Smooth muscle cell (in vitro differentiated cells): ENCODE data around the gene SULT1A1. TPM values are rescaled to one million over a fixed set of nuclear protein-coding genes. Genes with fewer than 3 reads are reported as not detected.

Experiments
- DNase-seq: peaks from one replicate; lab custom pipeline; 2025; ENCODE audit not compliant: unreplicated experiment; lab: John Stamatoyannopoulos, UW
- H2AFZ ChIP-seq: fragments of 200-600 bp; sonication (generic); 2 replicates; pipeline ENCODE4 v1.6.0; 2016; ENCODE audit warnings: antibody characterized with exemption, low read depth, mild to moderate bottlenecking
- H3F3A ChIP-seq: fragments of 200-600 bp; sonication (generic); 2 replicates; pipeline ENCODE4 v1.6.0; 2017; ENCODE audit warnings: antibody characterized with exemption, low read depth
- H3K27ac ChIP-seq: fragments of 200-600 bp; sonication (generic); 2 replicates; pipeline ENCODE4 v1.5.1; 2016; ENCODE audit warnings: low read depth, mild to moderate bottlenecking
- H3K27me3 ChIP-seq: fragments of 200-600 bp; sonication (generic); 2 replicates; pipeline ENCODE4 v1.6.1; 2016; ENCODE audit warnings: low read depth, mild to moderate bottlenecking
- H3K36me3 ChIP-seq: fragments of 200-600 bp; sonication (generic); 2 replicates; pipeline ENCODE4 v1.5.1; 2016; ENCODE audit warnings: low read depth
- H3K4me1 ChIP-seq: fragments of 200-600 bp; sonication (generic); 2 replicates; pipeline ENCODE4 v1.5.1; 2016; ENCODE audit warnings: low read depth
- H3K4me2 ChIP-seq: fragments of 200-600 bp; sonication (generic); 2 replicates; pipeline ENCODE4 v1.6.0; 2016; ENCODE audit warnings: mild to moderate bottlenecking
- H3K4me3 ChIP-seq: fragments of 200-600 bp; sonication (generic); 2 replicates; pipeline ENCODE4 v1.5.1; 2016; ENCODE audit warnings: mild to moderate bottlenecking
- H3K79me2 ChIP-seq: fragments of 200-600 bp; sonication (generic); 2 replicates; pipeline ENCODE4 v1.6.0; 2016; ENCODE audit warnings: low read depth, mild to moderate bottlenecking
- H3K9ac ChIP-seq: fragments of 200-600 bp; sonication (generic); 2 replicates; pipeline ENCODE4 v1.6.0; 2016; ENCODE audit warnings: low read depth
- H3K9me3 ChIP-seq: fragments of 200-600 bp; sonication (generic); replicated peaks from 2 replicates; pipeline ENCODE4 v1.5.1; 2016; ENCODE audit warnings: low read depth
- H4K20me1 ChIP-seq: fragments of 200-600 bp; sonication (generic); 2 replicates; pipeline ENCODE4 v1.6.0; 2016; ENCODE audit warnings: low read depth
- CTCF ChIP-seq: fragments of 200-600 bp; sonication (generic); IDR thresholded peaks from 2 replicates; pipeline ENCODE4 v1.5.1; 2017; ENCODE audit warnings: borderline replicate concordance, mild to moderate bottlenecking, antibody characterized with exemption; ENCODE audit not compliant: insufficient read depth, poor library complexity, severe bottlenecking
- WGBS: methylation state at CpG from one replicate; pipeline ENCODE4 v1.1.7; 2016; ENCODE audit warnings: low lambda C conversion rate; 5-methylcytosine and 5-hydroxymethylcytosine counted together
- polyA plus RNA-seq: library from polyadenylated mRNA; unstranded; fragments of >200 nt; fragmentation: Nextera tagmentation; extraction: Ambion mirVana; gene quantifications from 2 replicates; pipeline ENCODE4 v1.2.1, GENCODE V29; 2016
- total RNA-seq: library from RNA; depleted of rRNA; stranded (reverse); fragments of >200 nt; gene quantifications from 2 replicates; pipeline ENCODE4 v1.2.3, GENCODE V29; 2014

The SULT1A1 gene
- total and polyA plus RNA-seq, 2 experiments from 2014 or later = 1.3 TPM; not detected in 1

GRCh38 chr16:28572696-28573510 is 36.9 kb downstream of the SULT1A1 start:
- Histone ChIP-seq H3K4me3 (no peak overlapping the region), H3F3A (no peaks in the 10 kb centered on the region), H3K4me2 (peak overlapping the region; percentile 13), H3K79me2 (no peaks in the 10 kb centered on the region), H3K9me3 (no peaks in the 10 kb centered on the region), H3K4me1 (peaks cover 6% of the 10 kb centered on the region), H4K20me1 (no peaks in the 10 kb centered on the region), H3K27me3 (no peaks in the 10 kb centered on the region), H2AFZ (no peak overlapping the region), H3K36me3 (no peaks in the 10 kb centered on the region), H3K27ac (peak overlapping the region; percentile 10), H3K9ac (no peak overlapping the region)
- no peak for DNase-seq
- no peak for TF ChIP-seq CTCF
- WGBS = 47% methylated on average over 13 of the region's 15 CpGs

GRCh38 chr16:28569968-28570752 is 39.7 kb downstream of the SULT1A1 start:
- Histone ChIP-seq H3F3A (no peaks in the 10 kb centered on the region), H3K27ac (no peak overlapping the region), H3K27me3 (no peaks in the 10 kb centered on the region), H2AFZ (no peak overlapping the region), H3K4me1 (peaks cover 6% of the 10 kb centered on the region), H3K36me3 (no peaks in the 10 kb centered on the region), H3K9me3 (peaks cover 4% of the 10 kb centered on the region), H3K4me2 (no peak overlapping the region), H3K79me2 (peaks cover 5% of the 10 kb centered on the region), H3K4me3 (no peak overlapping the region), H3K9ac (no peak overlapping the region), H4K20me1 (no peaks in the 10 kb centered on the region)
- 95% methylated on average over 4 of the region's 4 CpGs for WGBS
- TF ChIP-seq CTCF = no peak
- DNase-seq = no peak

- Histone ChIP-seq H3K4me1 (peaks cover 6% of the 10 kb centered on the region), H2AFZ (no peak overlapping the region), H3K4me3 (no peak overlapping the region), H3K4me2 (no peak overlapping the region), H3K27me3 (no peaks in the 10 kb centered on the region), H3K27ac (no peak overlapping the region), H4K20me1 (no peaks in the 10 kb centered on the region), H3K9me3 (peaks cover 4% of the 10 kb centered on the region), H3K79me2 (peaks cover 5% of the 10 kb centered on the region), H3F3A (no peaks in the 10 kb centered on the region), H3K36me3 (no peaks in the 10 kb centered on the region), H3K9ac (no peak overlapping the region)
- WGBS = 75% methylated on average over 5 of the region's 5 CpGs
- TF ChIP-seq CTCF = no peak
- DNase-seq = no peak
These were observed 40.8 kb downstream of the SULT1A1 start for GRCh38 chr16:28569021-28569420.
